HG03439 (cell line): ENCODE results near the gene TBXAS1.
"Not testable (repeated sequence)": the region's sequence is repeated elsewhere in the genome, so short reads cannot be mapped to it uniquely, and the experiment has no call there.

Source experiments
- ATAC-seq: cut with Tn5 transposase; IDR thresholded peaks from one replicate; pipeline ENCODE4 v1.9.1; 2021; ENCODE audit warnings: mild to moderate bottlenecking, moderate library complexity; ENCODE audit not compliant: unreplicated experiment

Gene TBXAS1

DNA sequence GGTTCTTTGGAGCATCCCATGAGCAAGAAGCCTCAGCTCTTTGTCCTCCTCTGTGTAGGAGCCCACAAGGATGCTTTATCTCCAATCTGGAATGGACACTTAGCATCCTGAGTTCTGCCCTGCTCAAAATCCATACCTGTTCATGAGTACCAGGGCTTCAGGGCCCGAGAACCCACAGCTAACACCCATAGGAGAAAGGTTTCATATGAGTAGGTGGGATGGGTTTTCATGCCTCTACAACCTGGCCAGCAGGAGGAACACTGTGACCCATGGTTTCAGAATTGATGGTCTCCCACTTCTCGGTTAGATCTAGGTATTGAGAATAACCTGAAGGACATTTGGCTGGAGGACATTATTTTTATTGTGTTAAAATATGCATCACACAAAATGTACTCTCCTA is 57.8 kb downstream of the TBXAS1 start:
- no peak for ATAC-seq

DNA sequence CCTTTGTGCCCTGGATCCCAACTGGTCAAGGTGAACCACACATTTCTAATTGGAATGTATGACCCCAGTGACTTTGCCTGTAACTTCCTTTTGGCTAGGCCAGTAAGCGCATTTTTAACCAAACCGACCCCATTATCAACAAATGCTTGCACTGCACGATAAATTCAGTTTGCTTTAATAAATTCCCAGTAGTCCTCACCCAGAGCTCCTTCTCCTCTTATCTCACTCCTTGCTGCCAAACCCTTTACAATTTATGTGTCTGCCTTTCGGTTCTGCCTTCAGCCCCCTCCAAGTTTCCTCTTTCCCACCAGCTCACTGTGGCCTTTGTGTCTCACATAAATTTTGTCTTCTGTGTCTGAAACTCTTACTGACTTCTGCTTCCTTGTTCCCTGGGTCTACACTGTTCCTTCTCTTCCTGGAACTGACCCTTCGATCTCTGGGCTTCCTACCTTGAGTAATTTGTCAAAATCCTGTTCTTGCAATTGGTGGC is 59.0 kb downstream of the TBXAS1 start:
- no peak for ATAC-seq

DNA sequence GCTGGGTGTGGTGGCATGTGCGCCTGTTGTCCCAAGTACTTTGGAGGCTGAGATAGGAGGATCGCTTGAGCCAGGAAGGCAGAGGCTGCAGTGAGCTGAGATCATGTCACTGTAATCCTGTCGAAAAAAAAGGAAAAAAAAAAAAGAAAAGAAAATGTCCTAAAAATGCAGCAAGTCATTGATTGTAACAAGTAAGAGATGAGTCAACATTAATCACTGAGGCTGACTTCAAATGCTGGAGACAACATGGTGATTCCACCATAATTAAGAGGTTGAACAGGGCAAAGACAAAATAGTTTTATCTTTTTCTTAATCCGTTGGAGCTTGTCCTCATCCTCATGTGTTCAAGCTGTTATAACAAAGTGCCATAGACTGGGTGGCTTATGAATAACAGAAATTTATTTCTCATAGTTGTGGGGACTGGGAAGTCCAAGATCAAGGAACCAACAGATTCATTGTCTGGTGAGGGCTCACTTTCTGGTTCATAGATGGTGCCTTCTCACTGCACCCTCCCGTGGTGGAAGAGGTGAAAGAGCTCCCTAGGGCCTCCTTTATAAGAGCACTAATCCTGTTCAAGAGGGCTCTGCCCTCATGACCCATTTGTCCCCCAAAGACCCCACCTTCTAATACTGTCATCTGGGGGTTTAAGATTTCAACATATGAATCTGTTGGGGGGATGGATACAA is 60.3 kb downstream of the TBXAS1 start:
- ATAC-seq, result no peak

DNA sequence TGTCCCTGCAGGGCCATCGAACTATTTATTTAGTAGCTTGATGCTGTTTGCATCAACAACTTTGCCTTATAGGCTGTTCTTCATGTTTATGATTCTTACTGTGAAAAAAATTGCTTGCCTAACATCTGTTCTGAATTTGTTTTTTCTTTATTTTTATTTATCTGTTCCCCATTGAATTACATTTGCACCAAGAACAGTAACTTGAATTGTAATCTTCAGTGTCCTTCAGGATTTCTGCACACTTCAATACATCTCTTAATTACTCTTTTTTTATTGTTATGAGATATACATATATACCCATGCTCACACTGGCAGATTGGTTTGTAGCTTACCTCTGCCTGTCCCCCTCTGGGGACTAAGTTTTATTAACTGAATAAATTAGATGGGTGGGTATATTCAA is 64.4 kb downstream of the TBXAS1 start:
- ATAC-seq, result no peak

DNA sequence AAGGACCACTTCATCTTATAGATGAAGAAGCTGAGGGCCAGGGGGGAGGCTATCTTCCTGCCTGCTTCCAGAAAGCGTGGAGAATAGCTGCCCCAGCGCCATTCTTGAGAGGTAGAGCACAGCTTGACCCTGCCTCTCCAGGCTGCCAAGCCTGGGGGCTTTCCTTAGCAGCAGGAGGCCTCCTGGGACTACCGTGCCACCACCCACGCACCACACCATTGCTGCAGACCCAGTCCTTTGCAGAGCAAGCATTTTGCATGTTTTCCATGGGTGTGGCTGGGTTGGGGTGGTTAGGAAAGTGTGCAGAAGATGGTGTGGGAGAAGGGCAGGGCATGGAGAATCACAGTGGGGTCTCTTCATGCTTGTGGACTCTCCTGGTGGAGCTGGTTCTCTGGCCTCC is 64.9 kb downstream of the TBXAS1 start:
- ATAC-seq, result peak; percentile 87

DNA sequence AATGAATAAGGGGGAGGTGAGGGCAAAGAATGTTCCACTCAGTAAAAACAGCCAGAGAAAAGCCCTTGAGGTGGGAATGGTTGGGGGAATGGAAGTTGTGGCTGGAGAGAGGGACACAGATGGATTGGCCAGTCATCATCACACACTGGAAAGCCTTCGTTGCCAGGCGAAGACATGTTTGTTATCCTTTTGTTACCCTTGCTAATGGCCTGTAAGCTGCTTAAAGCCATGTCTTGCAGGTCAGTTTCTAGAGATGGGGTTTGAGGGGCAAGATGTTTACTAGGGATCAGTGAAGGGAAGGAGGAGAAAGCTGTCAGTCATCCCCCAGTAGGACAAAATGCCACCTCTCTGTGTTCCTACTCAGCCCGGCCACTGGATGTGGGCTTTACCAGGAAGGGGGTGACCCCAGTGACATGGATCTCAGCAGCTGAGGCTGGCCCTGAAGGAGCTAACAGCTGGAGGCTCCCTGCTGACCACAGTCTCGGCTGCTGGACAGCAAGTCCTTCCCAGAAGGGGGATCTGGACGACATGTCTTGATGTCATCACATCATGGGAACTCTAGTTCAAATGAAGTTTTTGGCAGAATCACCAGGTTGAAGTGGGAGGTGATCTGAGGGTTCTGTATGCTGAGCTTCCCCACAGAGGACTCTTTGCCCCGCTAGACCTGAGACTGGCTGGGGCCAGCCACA is 66.2 kb downstream of the TBXAS1 start:
- ATAC-seq, result no peak

DNA sequence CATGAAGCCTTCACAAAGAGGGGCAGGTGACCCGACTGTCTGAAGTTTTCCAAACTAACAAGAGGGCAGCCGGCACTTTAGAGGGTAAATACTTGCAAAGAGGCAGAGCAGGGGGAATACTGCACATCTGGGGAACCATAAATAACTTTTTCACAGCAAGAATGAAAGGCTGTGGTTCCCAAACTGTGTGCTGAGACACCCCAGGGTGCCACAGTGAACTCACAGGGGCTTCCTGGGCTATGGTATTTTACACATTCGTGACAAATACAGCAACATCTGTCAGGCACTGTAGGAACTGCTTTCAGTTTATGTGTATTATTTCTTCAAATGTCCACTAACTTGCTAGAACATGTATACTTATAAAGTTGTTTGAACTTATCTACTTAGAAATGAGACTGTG is 67.2 kb downstream of the TBXAS1 start:
- no peak for ATAC-seq

DNA sequence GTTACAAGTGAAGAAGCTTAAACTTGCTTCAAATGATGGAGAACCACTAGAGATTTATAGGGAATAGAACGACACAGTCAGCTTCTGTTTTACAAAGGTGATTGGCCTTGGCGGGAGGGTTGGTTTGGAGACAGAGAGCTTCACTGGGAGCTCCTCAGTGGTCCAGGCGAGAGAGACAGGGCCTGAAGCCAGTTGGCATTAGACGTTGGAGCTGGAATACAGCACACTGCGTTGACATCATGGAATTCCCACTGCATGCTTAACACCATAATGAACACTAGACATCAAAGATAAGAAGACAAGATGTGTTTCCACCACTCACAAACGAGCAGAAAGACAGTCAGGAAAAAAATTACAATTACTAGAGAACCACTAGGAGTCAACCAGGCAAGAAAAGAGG is 67.8 kb downstream of the TBXAS1 start:
- ATAC-seq, result no peak

DNA sequence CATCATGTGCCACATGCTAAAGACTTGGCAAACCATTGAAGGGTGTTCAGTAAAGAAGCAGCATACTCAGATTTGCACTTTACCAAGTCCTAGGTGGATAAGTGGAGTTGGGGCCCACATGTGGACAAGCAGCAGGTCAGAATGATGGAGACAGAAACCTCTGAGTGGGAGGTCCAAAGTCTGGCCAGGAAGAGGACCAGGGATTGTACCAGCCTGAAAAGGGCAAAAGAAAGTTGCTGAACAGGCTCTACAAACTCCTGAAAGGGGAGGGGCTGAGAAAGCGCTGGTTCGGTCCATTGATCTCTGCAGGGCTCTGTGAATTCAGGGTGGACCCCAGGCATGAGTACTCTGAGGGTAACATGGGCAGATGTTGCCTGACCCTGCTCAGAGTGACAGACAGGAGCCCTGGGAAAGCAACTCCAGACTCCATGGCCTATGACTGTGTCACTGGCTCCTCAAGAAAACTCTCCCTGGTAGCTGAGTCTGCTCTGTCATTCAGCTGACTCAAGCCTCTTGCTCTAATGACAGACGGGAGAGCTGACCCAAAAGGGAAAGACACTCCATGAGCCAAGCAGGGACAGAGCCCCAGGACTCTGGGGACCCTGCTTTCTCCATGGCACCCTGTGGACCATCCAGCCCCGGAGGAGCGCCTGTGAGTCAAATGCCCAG is 68.5 kb downstream of the TBXAS1 start:
- ATAC-seq, result no peak

DNA sequence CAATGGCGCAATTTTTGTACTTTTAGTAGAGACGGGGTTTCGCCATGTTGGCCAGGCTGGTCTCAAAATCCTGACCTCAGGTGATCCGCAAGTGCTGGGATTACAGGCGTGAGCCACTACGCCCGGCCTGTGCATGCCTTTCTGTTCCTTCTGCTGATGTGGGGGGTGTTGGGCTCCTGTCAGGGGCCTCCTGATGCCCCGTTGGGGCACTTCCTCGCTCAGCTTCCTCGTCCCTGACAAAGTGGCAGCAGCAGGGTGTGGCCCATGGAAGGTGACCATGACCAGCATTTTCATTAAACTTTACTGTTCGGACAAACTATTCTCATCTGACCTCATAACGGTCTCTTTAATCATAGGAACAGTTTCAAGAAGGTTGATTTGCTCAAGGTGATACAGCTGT is 69.4 kb downstream of the TBXAS1 start:
- no peak for ATAC-seq

DNA sequence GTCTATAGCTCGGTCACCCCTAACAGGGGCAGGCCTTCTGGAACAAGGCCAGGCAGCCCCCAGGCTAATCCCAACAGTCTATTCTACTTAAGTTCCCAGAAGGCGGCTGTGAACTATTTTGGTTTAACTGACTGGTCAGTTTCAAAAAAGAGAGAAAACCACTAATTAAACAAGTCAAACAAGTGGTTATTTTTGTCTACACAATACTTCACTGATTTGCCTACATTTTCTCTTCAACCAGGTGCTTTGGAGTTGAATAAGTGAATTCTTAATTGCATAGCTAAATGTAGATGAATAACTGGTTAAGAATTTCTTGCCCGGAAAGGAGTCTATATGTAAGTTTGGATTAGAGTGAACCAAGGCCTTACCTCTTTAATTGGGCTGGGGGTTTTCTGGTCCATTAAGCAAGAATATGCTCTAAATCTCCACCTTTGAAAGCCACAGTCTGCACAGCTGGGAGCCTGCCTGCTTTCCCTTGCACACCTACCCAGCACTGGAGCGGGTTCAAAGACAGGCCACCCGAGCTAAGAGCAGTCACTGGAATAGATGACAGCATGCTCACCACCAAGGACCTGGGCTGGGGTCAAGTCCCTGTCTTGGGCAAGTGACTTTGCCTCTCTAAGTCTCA is 70.4 kb downstream of the TBXAS1 start:
- ATAC-seq, result no peak

DNA sequence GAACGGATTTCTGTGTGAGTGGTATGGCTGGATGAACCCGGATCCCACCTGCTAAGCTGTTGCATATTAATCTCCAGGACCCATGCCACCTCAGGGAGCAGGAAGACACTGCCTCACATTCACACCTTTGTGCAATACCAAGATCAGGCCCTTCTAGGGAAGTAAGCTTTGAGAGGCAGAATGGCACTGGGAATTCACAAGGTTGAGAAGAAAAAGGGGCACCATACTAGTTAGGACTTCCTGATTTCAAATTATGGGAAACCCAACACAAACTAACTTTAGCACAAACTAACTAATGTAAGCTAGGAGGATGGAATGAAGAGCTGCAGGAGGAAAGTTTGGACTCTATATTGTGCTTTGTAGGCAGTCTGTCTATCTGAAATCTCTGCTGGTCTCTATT is 71.3 kb downstream of the TBXAS1 start:
- no peak for ATAC-seq

DNA sequence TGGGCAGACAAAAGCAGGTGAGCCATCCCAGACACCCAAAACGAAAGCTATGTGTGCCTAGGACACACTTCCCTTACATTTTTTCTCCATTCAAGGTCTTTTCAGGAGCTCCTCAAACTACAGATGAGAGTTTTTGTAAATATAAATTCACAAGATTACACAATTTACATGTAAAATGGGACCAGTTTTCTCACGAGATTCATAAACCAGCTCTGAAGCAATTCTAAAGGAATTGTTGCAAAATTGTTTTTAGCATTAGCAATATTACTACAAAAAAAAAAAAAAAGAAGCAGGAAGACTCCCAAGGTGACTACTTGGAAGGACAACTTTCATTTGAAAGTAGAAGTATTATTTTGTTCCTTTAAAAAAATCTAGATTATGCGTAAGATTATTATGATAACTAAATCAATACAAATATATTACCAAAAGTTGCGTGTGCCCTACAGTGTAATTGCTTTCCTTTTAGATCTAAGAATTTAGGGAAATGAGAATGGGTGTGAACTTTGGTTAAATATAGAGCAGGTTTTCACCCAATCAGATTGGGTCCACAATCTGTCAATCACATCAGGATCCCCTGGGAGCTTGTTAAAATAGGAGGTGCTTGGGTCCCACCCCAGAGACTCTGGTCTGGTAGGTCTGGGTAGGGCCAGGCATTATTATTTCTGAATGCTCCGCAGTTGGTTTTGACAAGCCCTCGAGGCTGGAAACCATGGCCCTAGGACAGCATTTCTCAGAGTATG is 72.2 kb downstream of the TBXAS1 start:
- ATAC-seq, result no peak

DNA sequence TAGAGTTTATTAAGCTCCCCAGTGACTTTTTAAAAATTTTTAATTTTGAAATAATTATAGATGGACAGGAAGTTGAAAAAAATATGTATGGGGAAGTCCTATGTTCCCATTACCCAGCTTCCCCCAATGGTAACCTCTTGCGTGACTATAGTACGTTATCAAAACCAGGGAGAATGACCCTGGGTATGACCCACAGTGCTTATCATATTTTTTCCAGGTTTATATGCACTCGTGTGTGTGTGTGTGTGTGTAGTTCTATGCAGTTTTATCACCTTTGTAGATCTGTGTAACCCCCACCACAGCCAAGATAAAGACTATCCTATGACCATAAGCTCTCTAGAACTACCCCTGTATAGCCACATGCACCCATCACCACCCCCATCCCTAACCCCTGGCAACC is 72.8 kb downstream of the TBXAS1 start:
- ATAC-seq, result no peak

DNA sequence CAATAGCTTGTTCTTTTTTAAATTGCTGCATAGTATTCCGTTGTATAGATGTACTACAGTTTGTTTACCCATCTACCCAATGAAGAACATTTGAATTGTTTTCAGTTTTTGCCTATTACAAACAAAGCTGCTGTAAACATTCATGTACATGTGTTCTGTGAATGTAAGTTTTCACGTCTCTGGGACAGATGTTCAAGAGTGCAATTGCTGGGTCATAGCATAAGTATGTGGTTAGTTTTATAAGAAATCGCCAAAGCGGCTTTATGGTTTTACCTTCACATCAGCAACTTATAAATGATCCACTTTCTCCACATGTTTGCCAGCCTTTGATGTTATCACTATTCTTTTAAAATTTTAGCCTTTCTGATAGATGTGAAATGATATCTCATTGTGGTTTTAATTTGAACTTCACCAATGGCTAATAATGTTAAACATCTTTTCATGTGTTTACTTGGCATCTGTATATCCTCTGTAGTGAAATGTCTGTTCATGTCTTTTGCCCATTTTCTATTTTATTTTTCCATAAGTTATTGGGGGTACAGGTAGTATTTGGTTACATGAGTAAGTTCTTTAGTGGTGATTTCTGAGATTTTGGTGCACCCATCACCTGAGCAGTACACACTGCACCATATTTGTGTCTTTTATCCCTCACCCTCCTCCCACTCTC is 73.5 kb downstream of the TBXAS1 start:
- ATAC-seq, result no peak

DNA sequence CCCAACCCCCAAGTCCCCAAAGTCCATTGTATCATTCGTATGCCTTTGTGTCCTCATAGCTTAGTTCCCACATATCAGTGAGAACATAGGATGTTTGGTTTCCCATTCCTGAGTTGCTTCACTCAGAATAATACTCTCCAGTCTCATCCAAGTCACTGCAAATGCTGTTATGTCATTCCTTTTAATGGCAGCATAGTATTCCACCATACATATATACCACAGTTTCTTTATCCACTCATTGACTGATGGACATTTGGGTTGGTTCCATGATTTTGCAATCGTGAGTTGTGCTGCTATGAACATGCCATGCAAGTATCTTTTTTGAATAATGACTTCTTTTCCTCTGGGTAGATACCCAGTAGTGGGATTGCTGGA is 74.0 kb downstream of the TBXAS1 start:
- not testable (repeated sequence) for ATAC-seq

DNA sequence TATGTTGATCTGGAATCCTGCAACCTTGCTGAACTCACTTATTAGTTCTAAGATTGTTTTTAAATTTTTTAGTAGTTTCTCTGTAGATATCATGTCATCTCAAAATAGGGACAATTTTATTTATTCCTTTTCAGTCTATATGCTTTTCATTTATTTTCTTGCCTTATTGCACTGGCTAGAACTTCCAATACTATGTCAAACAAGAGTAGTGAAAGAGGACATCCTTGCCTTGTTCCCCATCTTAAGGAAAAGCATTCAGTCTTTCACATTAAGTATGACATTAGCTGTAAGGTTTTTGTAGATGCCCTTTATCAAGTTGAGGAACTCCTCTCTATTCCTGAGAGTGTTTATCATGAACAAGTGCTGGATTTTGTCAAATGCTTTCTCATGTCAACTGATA is 77.8 kb downstream of the TBXAS1 start:
- no peak for ATAC-seq

DNA sequence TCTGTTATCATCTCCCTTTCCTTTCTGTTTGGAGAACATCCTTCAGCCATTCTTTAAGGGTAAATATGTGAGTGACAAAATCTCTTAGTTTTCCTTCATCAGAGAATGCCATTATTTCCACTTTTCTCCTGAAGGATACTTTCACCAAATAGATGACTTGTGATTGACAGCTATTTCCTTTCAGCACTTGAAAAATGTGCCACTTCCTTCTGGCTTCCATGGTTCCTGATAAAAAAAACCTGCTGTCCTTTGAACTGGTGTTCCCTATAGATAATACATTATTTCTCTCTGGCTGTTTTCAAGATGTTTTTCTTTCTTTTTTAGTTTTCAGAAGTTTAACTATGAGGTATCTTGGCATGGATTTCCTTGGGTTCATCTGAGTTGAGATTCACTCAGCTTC is 79.7 kb downstream of the TBXAS1 start:
- no peak for ATAC-seq

DNA sequence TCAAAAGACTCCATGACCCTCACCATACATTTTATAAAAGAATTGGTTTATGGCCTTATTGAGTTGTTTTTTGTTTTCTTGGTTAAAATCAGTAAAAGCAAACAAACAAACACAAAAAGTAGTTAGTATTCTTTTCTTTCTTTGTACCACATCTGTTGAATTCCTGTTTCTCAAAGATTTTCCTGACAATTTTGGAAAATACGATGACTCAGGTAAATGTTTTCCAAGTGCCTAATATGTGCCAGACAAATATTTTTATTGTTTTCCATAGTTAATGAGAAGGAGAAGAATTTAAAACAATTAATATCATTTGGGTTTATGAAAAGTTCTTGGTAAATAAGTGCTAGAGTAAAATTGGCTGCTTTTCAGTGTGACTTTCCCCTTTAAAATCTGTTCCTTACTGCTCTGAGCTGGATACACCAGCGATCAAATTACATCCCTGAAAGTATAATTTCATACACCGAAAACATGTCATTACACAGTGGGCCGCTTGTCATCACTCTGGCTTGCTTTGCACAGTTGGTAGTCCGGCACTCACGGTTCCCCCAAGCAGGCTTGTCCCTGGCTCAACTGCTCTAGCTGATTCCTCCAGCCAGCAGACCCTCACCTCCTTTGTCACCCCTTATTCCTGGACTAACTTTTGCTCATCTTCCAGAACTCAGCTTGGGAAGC is 80.5 kb downstream of the TBXAS1 start:
- no peak for ATAC-seq
